Activated CD4-positive, alpha-beta T cell treated with anti-CD3 and anti-CD28 coated beads, Interleukin-2, amount 10 ng/mL, durations not matched to agents 24 days and 14 days (primary cell): ENCODE results near the gene ULBP2. TPM values are rescaled to one million over a fixed set of nuclear protein-coding genes. Genes with fewer than 3 reads are reported as not detected.
"Not testable (repeated sequence)": the region's sequence is repeated elsewhere in the genome, so short reads cannot be mapped to it uniquely, and the experiment has no call there.

ENCODE experiments used
- DNase-seq: peaks from one replicate; pipeline ENCODE4 v3.0.0; 2022
- H3K27ac Mint-ChIP-seq: one replicate; pipeline ENCODE4 v1.8.0; 2022; ENCODE audit warnings: mild to moderate bottlenecking, mixed read lengths
- H3K27me3 Mint-ChIP-seq: one replicate; pipeline ENCODE4 v1.8.0; 2022; ENCODE audit warnings: mixed read lengths
- H3K36me3 Mint-ChIP-seq: one replicate; pipeline ENCODE4 v1.8.0; 2022; ENCODE audit warnings: low read depth, mild to moderate bottlenecking, mixed read lengths
- H3K4me1 Mint-ChIP-seq: one replicate; pipeline ENCODE4 v1.8.0; 2021; ENCODE audit warnings: mixed read lengths
- H3K4me3 Mint-ChIP-seq: one replicate; pipeline ENCODE4 v1.8.0; 2022; ENCODE audit warnings: mild to moderate bottlenecking, moderate library complexity, mixed read lengths
- H3K9me3 Mint-ChIP-seq: one replicate; pipeline ENCODE4 v1.8.0; 2021; ENCODE audit warnings: mixed read lengths
- intact Hi-C: fragments of 100-400 bp; cut with micrococcal nuclease; formaldehyde crosslinking; loops from one replicate; pipeline ENCODE4 v1.15.1; 2023
- total RNA-seq: library from RNA; stranded (reverse); gene quantifications from 2 replicates; pipeline ENCODE4 v1.2.3, GENCODE V29; 2022

Gene ULBP2
- total RNA-seq, 1 donor from 2014 or later: 0.40 TPM

DNA sequence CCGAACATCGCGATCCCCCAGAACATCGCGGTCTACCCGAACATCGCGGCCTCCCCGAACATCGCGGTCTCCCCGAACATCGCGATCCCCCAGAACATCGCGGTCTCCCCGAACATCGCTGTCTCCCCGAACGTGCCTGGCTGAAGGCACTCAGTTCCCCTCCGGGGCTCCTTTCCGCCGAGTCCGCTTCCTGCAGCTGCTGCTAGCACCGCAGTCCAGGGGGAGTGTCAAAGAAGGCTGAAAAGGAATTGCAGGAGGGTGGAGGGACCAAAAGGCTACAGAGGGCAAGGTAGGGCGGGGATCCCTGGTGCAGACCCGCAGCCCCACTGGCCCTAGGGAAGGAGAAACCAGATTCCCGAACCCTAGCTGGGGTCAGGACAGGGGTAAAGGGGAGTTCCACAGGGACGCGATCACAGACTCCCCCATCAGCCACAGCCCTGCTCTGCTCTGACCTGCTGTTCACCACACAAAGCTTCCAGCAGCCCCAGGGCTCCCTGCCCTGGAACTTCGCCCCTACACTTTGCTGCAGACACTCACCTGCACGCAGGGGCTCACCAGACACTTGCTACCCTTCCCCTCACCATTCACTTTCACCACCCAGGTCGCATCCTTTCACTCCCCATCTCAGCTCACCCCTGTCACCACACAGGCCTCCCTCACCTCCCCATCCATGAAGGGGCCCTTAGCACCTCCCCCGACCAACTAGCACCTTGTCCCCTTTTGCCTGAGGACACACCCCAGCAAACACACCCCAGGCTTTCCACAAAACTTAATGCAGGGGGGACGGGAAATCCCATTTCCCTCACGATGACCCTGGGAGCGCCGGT is 23.6 kb downstream of the ULBP2 start:
- peak; percentile 77 for DNase-seq
- intact Hi-C loops: no loop called here
- Mint-ChIP-seq H3K27me3 (peaks cover 76% of the 10 kb centered on the region), H3K27ac (peak overlapping the region; percentile 81), H3K36me3 (peaks cover 2% of the 10 kb centered on the region), H3K4me1 (peaks cover 33% of the 10 kb centered on the region), H3K4me3 (peak overlapping the region; percentile 95), H3K9me3 (no peaks in the 10 kb centered on the region)

DNA sequence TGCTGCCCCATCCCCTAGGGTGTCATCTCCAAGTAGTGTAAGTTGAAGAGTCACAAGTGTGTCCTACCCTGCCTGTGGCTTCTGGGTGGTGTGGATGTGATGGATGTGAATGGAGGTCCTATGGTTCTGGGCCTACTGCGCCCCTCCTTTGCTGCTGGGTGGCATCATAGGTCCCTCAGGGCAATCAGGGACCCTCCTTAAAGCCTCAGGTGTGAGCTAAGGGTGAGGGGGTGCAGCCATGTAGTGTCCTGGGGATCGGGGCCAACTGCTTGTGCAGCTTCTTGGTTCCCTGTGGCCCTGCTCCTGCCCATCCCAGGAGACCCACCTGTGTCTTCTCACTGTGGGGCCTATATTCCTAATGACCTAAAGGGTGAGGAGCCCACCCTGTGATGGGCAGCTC is 24.5 kb downstream of the ULBP2 start:
- intact Hi-C loops, H3K9me3 Mint-ChIP-seq, DNase-seq, H3K36me3 Mint-ChIP-seq, H3K27ac Mint-ChIP-seq: not testable (repeated sequence)
- Mint-ChIP-seq H3K4me1 (peaks cover 33% of the 10 kb centered on the region), H3K4me3 (peak overlapping the region; percentile 95), H3K27me3 (peaks cover 72% of the 10 kb centered on the region)

DNA sequence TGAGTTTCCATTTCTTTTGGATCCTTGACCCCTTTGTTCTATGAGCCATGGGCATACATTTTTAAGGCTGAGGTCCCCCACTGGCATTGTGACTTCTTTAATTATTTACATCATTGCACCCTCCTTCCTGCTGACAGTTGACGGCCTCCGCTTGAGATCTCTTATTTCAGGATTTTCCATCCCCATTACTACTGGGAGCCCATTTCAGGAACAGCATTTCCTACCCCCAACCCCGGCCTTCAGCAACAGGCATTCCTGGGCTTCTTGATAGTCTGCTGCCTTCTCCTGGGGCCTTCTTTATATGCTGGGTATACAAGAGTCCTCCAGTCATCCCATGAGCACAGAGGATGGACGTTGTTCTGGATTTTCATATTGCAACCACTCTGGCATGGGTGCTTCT is 25.8 kb downstream of the ULBP2 start:
- H3K27me3 Mint-ChIP-seq: peaks cover 70% of the 10 kb centered on the region

DNA sequence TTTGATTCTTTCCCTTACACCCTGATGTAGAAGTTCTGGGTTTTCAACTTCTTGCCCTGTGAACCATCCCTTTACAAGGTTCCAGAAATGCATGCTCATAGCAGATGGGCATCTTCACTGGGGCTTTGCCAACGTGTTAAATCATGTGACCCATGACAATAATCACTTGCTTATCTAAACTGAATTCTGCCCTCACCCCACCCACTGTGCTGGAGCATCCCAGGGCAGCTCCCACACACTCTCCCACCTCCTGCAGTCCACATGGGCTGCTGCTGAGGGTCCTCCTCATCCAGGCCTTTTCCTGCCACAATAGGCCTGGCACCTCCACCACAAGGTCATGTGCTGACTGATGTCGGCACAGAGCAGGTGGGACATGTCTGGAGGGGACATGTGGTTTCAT is 26.2 kb downstream of the ULBP2 start:
- H3K4me1 Mint-ChIP-seq: peaks cover 27% of the 10 kb centered on the region
- H3K9me3 Mint-ChIP-seq, H3K4me3 Mint-ChIP-seq, H3K36me3 Mint-ChIP-seq, DNase-seq, intact Hi-C loops, H3K27ac Mint-ChIP-seq: not testable (repeated sequence)
- H3K27me3 Mint-ChIP-seq: peaks cover 73% of the 10 kb centered on the region

More for the DNA sequence above, 25.8 kb downstream of the ULBP2 start:
- no peak for DNase-seq
- H3K36me3 Mint-ChIP-seq: peaks cover 2% of the 10 kb centered on the region
- H3K4me1 Mint-ChIP-seq: peaks cover 31% of the 10 kb centered on the region
- H3K4me3 Mint-ChIP-seq: no peak overlapping the region
- H3K27ac Mint-ChIP-seq: no peak overlapping the region
- no peaks in the 10 kb centered on the region for H3K9me3 Mint-ChIP-seq
- intact Hi-C loops: no loop called here

DNA sequence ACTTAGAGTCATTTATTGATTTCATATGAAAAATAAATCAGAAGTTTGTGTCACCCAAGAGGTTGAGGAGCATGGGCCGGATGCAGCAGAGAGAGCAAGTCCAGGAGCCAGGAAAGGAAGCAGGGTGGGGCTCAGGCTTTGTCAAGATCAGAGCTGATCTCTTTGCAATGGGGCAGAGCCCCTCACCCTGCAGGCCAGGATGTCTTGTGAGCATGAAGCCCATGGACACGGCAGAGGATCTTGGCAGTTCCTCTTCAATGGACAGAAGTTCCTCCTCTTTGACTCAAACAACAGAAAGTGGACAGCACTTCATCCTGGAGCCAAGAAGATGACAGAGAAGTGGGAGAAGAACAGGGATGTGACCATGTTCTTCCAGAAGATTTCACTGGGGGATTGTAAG is 27.1 kb downstream of the ULBP2 start:
- Mint-ChIP-seq H3K27me3 (peaks cover 72% of the 10 kb centered on the region), H3K4me1 (peaks cover 19% of the 10 kb centered on the region)
- H3K4me3 Mint-ChIP-seq, H3K9me3 Mint-ChIP-seq, intact Hi-C loops, H3K36me3 Mint-ChIP-seq, DNase-seq, H3K27ac Mint-ChIP-seq: not testable (repeated sequence)

DNA sequence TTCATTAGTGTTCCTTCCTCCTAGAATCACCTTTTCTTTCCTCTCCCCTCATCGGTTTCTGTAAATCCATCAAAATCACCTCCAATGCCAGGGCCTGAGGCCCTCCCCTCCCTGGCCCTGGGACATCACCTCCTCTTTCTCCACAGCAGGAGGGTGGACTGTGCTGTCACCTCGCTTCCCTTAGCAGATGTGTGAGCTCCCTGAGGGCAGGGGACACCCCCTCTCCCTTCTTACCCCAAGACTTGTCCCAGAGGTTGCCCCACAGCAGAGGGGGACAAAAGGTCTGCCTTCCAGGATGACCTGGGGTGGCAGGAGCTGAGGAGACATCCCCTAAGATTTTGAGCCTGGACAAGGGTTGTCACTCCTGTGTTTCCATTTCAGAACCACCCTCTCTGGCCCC is 27.8 kb downstream of the ULBP2 start:
- DNase-seq: no peak
- no peak overlapping the region for H3K4me3 Mint-ChIP-seq
- intact Hi-C loops: no loop called here

DNA sequence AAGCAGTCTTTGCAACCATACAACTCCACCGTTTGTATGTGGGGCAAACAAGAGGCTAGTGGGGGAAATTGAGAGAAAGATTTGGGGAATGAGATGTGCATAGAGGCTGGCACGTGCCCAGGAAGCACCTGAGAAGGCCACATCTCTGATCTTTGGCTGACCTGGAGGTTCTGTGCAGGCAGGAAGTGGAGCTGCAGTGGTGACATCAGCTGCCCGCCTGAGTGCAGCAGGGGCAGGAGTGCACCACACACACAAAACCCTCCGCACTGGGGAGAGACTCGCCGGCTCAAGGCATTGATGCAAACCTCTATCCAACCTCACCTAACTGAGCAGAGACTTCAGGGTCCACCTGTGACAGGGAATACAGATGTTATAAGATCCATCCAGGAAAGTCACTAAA is 32.6 kb downstream of the ULBP2 start:
- DNase-seq, H3K9me3 Mint-ChIP-seq, H3K4me3 Mint-ChIP-seq, H3K36me3 Mint-ChIP-seq, intact Hi-C loops, H3K27ac Mint-ChIP-seq, H3K4me1 Mint-ChIP-seq: not testable (repeated sequence)
- H3K27me3 Mint-ChIP-seq: peaks cover 76% of the 10 kb centered on the region

More for the DNA sequence above, 27.8 kb downstream of the ULBP2 start:
- Mint-ChIP-seq H3K9me3 (no peaks in the 10 kb centered on the region), H3K36me3 (peaks cover 2% of the 10 kb centered on the region), H3K27me3 (peaks cover 74% of the 10 kb centered on the region), H3K4me1 (peaks cover 20% of the 10 kb centered on the region), H3K27ac (no peak overlapping the region)

DNA sequence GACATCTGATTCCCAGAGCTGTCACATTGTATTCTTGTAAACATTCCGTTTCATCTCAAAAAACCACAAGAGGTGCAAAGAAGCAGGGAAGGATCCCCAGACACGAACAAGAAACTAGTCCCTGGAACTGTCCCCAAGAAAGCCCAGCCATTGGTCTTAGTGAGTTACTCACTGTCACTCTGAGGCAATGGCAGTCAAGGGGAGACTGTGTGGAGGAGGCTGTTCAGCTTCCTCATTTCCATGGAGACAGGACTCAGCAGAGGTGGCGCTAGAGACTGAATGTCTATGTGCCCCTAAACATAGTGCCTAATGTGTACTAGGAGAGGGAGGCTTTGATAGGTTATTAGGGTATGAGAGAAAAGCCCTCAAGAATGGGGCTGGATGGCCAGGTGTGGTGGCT is 33.0 kb downstream of the ULBP2 start:
- no peaks in the 10 kb centered on the region for H3K36me3 Mint-ChIP-seq
- H3K27me3 Mint-ChIP-seq: peaks cover 74% of the 10 kb centered on the region
- no peak for DNase-seq
- no peak overlapping the region for H3K4me3 Mint-ChIP-seq
- H3K9me3 Mint-ChIP-seq: no peaks in the 10 kb centered on the region
- no peak overlapping the region for H3K27ac Mint-ChIP-seq
- peaks cover 8% of the 10 kb centered on the region for H3K4me1 Mint-ChIP-seq
- intact Hi-C loops: no loop called here

DNA sequence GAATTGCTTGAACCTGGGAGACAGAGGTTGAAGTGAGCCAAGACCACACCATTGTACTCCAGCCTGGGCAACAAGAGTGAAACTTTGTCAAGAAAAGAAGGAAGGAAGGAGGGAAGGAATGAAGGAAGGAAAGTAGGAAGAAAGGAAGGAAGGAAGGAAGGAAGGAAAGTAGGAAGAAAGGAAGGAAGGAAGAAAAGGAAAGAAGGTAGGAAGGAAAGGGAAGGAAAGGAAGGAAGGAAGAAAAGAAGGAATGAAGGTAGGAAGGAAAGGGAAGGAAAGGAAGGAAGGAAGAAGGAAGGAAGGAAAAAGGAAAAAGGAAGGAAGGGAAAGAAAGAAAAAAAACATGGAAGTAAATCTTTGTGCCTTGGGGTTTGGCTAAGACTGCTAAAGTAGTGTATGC is 33.6 kb downstream of the ULBP2 start:
- intact Hi-C loops: no loop called here
- Mint-ChIP-seq H3K27me3 (peaks cover 71% of the 10 kb centered on the region), H3K4me3 (no peak overlapping the region), H3K9me3 (no peaks in the 10 kb centered on the region), H3K36me3 (no peaks in the 10 kb centered on the region), H3K27ac (no peak overlapping the region), H3K4me1 (peaks cover 8% of the 10 kb centered on the region)
- DNase-seq: no peak

DNA sequence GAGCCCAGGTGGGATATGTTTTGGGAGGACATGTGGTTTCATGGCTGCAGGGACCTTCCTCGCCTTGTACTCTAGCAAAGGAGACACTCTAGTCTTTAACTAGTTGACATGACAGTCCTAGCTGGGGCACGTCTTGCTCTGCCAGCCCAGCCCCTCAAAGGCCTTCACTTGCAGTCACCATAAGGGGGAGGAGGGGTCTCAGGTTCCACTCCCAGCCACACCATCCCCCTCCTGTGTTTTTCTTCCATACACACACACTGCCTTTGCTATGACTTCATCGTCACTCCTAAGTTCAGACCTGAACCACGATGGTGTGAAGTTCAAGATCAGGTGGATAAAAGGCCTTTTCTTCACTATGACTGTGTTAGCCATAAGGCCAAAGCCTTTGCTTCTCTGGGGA is 35.4 kb downstream of the ULBP2 start:
- peaks cover 12% of the 10 kb centered on the region for H3K4me1 Mint-ChIP-seq
- no peak for DNase-seq
- intact Hi-C loops: no loop called here
- H3K27me3 Mint-ChIP-seq: peaks cover 83% of the 10 kb centered on the region
- no peak overlapping the region for H3K27ac Mint-ChIP-seq
- no peaks in the 10 kb centered on the region for H3K9me3 Mint-ChIP-seq
- H3K36me3 Mint-ChIP-seq: no peaks in the 10 kb centered on the region
- no peak overlapping the region for H3K4me3 Mint-ChIP-seq

DNA sequence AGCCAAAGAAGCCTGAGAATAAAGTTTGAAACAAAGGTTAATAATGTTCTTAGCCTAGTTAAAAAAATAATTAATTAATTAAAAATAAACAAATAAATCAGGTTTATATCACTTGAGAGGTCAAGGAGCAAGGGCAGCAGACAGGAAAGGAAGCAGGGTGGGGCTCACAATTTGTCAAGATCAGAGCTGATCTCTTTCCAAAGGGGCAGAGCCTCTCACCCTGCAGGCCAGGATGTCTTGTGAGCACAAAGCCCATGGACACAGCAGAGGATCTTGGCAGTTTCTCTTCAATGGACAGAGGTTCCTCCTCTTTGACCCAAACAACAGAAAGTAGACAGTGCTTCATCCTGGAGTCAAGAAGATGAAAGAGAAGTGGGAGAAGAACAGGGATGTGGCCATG is 36.8 kb downstream of the ULBP2 start:
- Mint-ChIP-seq H3K27ac (no peak overlapping the region), H3K27me3 (peaks cover 86% of the 10 kb centered on the region), H3K4me3 (no peak overlapping the region), H3K4me1 (peaks cover 18% of the 10 kb centered on the region), H3K9me3 (no peaks in the 10 kb centered on the region), H3K36me3 (no peaks in the 10 kb centered on the region)
- DNase-seq: no peak
- intact Hi-C loops: no loop called here

DNA sequence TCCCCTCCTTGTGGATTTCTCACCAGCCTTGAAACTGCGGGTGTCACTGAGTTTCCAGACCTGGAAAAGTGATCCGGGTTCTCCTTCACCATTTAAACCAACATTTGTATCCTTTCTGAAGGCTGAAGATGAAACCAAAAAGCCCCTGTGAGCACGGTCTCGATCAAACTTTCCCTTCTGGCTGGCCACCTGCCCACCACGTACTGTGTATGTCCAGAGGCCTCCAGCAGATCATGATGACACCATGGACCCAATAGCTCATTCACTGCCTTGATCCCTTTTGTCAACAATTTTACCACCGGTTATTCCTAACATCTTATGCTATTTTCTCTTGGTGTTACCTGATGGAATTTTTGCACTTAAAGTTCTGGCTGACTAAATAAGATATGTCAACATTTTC is 37.5 kb downstream of the ULBP2 start:
- DNase-seq: no peak
- Mint-ChIP-seq H3K4me1 (peaks cover 15% of the 10 kb centered on the region), H3K27ac (no peak overlapping the region), H3K27me3 (peaks cover 82% of the 10 kb centered on the region), H3K4me3 (no peak overlapping the region), H3K9me3 (no peaks in the 10 kb centered on the region), H3K36me3 (no peaks in the 10 kb centered on the region)
- intact Hi-C loops: no loop called here

DNA sequence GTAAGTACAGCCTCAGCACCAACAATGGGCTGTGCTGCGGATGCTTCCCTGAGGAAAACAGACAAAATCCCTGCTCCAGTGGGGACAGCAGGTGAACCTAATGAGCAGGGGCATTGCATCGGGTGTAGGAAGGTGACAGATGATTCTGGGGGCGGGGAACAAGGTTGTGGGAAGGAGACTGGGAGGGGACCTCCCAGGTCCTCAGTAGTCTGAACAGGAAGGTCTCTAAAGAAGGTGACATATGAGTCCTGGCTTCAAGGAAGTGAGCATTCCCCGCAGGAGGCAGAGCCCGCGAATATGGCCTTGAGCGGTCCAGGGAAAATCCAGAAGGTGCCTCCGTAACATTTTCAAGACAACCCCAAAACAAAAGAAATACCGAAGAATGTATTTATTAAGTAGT is 41.3 kb downstream of the ULBP2 start:
- Mint-ChIP-seq H3K4me3 (no peak overlapping the region), H3K9me3 (peaks cover 2% of the 10 kb centered on the region), H3K36me3 (peaks cover 2% of the 10 kb centered on the region), H3K27ac (no peak overlapping the region), H3K4me1 (peaks cover 12% of the 10 kb centered on the region), H3K27me3 (peaks cover 82% of the 10 kb centered on the region)
- DNase-seq: no peak
- intact Hi-C loops: no loop called here

DNA sequence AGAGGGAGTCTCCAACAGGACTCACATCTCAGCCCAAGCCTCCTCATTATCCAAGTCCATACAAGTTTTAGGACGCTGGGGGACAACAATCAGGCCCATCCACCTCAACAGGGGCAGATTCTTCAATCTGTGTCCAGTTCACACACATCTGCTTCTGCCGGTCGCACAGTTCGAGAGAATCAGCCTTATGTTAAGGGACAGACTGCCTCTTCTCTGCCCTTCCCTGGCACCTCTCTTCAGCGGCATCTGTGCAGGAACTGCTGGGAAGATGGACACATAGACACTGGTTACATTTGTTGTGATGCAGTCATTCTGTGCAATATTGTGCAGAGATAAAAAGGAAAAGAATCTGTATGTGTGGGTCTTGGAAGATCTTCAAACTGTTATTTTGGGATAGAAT is 43.0 kb downstream of the ULBP2 start:
- H3K27ac Mint-ChIP-seq: no peak overlapping the region
- H3K4me1 Mint-ChIP-seq: peaks cover 23% of the 10 kb centered on the region
- peaks cover 7% of the 10 kb centered on the region for H3K36me3 Mint-ChIP-seq
- H3K27me3 Mint-ChIP-seq: peaks cover 85% of the 10 kb centered on the region
- peaks cover 11% of the 10 kb centered on the region for H3K9me3 Mint-ChIP-seq
- DNase-seq: no peak
- intact Hi-C loops: no loop called here
- H3K4me3 Mint-ChIP-seq: no peak overlapping the region

DNA sequence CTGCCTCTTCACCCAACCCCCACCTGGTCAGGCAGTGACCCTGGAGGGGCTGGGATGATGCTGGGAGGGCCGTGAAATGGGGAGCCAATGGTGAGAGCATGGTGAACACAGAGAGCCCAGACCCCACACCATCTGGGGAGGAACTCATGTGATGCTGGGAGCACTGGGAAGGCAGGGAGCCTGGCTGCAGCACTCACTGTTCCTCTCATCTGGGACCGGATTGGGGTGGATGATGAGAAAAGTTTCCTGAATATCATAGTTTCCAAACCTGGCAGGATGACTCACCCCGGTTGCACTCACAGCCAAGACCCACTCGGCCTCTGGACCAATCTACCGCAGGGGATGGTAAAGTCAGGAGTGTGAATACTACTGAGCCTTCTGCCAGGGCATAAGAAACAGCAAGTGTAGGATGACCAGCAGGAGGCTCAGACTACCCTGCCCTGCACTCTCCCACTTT is 43.7 kb downstream of the ULBP2 start:
- peaks cover 89% of the 10 kb centered on the region for H3K27me3 Mint-ChIP-seq
- DNase-seq: no peak
- intact Hi-C loops: no loop called here
- H3K4me1 Mint-ChIP-seq: peaks cover 30% of the 10 kb centered on the region
- H3K9me3 Mint-ChIP-seq: peaks cover 11% of the 10 kb centered on the region
- peaks cover 9% of the 10 kb centered on the region for H3K36me3 Mint-ChIP-seq
- no peak overlapping the region for H3K27ac Mint-ChIP-seq
- H3K4me3 Mint-ChIP-seq: no peak overlapping the region
